A549 (cell line): ENCODE measurements around the gene CCNG2. TPM values are rescaled to one million over a fixed set of nuclear protein-coding genes. Genes with fewer than 3 reads are reported as not detected.

Experiments used
- ATAC-seq, 2 experiments: fragments of 200-7000 bp in 1 of 2; fragments of >200 bp in 1 of 2; cut with Nextera tagmentation in 1 of 2; cut with Tn5 transposase in 1 of 2; 3 replicates each; pipeline versions ENCODE4 v1.8.0 to v1.9.1; 2018 to 2020; ENCODE audit warnings: mild to moderate bottlenecking in 1 of 2, moderate library complexity in 1 of 2
- CTCF ChIA-PET: fragments of 300-600 bp; sonication (Branson Sonifier 250); formaldehyde crosslinking; extraction: SDS; loops from one replicate; lab custom pipeline; 2021; ENCODE audit warnings: antibody characterized with exemption, inconsistent platforms; lab: Yijun Ruan, JAX
- POLR2A ChIA-PET: fragments of 350-600 bp; formaldehyde crosslinking; extraction: SDS; loops from one replicate; lab custom pipeline; 2021; ENCODE audit warnings: antibody characterized with exemption, inconsistent platforms; lab: Yijun Ruan, JAX
- DNase-seq, 2 experiments: peaks; one replicate each; pipeline versions ENCODE4 v3.0.0 to v3.0.0-alpha.2; 2011 to 2016; ENCODE audit warnings: low read depth in 1 of 2, low spot score in 1 of 2
- FAIRE-seq: peaks from 2 replicates; lab custom pipeline; 2011; peaks lifted over from hg19 to GRCh38; lab: Jason Lieb, UNC
- H3K27ac ChIP-seq, 2 experiments: fragments of >200 bp; sonication (Bioruptor Twin); formaldehyde crosslinking; 3 replicates each; pipeline ENCODE4 v1.5.1; 2016 to 2017
- H3K4me1 ChIP-seq: fragments of >200 bp; sonication (Bioruptor Twin); formaldehyde crosslinking; 3 replicates; pipeline ENCODE4 v1.6.1; 2016
- H3K4me2 ChIP-seq: fragments of >200 bp; sonication (Bioruptor Twin); formaldehyde crosslinking; 3 replicates; pipeline ENCODE4 v1.6.1; 2016
- H3K4me3 ChIP-seq: fragments of >200 bp; sonication (Bioruptor Twin); formaldehyde crosslinking; 3 replicates; pipeline ENCODE4 v1.5.1; 2016
- H3K9me3 ChIP-seq: fragments of >200 bp; sonication (Bioruptor Twin); formaldehyde crosslinking; 3 replicates; pipeline ENCODE4 v1.6.1; 2016
- BCL3 ChIP-seq: fragments of >200 bp; sonication (Bioruptor Twin); formaldehyde crosslinking; IDR thresholded peaks from 3 replicates; pipeline ENCODE4 v1.6.1; 2016
- CBX2 ChIP-seq: fragments of 200-600 bp; sonication (generic); IDR thresholded peaks from 2 replicates; pipeline ENCODE4 v1.6.1; 2016; ENCODE audit warnings: low read depth, mild to moderate bottlenecking, borderline replicate concordance
- CEBPB ChIP-seq, 2 experiments: fragments of >200 bp in 1 of 2; sonication (Bioruptor Twin) in 1 of 2; formaldehyde crosslinking in 1 of 2; IDR thresholded peaks; 2 replicates each; pipeline ENCODE4 v1.6.1; 2012 to 2016
- CHD2 ChIP-seq: fragments of 150-350 bp; IDR thresholded peaks from 2 replicates; pipeline ENCODE4 v1.6.1; 2014; ENCODE audit warnings: low read length; ENCODE audit not compliant: partially characterized antibody
- CTCF ChIP-seq: fragments of >200 bp; sonication (Bioruptor Twin); formaldehyde crosslinking; IDR thresholded peaks from 3 replicates; pipeline ENCODE4 v1.5.1; 2016
- EHMT2 ChIP-seq: fragments of 200-600 bp; sonication (generic); IDR thresholded peaks from 2 replicates; pipeline ENCODE4 v1.6.1; 2016; ENCODE audit warnings: antibody characterized with exemption, low read depth, mild to moderate bottlenecking, moderate library complexity
- ESRRA ChIP-seq: fragments of 150-350 bp; IDR thresholded peaks from 2 replicates; pipeline ENCODE4 v1.6.1; 2014; ENCODE audit warnings: mild to moderate bottlenecking, low read length, borderline replicate concordance
- FOSL2 ChIP-seq, 2 experiments: fragments of 450-650 bp in 1 of 2; fragments of >200 bp in 1 of 2; sonication (Bioruptor Twin) in 1 of 2; formaldehyde crosslinking; IDR thresholded peaks; 2 replicates each; pipeline versions ENCODE4 v1.5.0 to v1.6.1; 2016 to 2020; ENCODE audit warnings: mild to moderate bottlenecking in 1 of 2, moderate library complexity in 1 of 2
- GATA3 ChIP-seq: IDR thresholded peaks from 2 replicates; pipeline ENCODE4 v1.6.1; 2012; ENCODE audit warnings: borderline replicate concordance
- HOXB13 ChIP-seq: fragments of 250-450 bp; sonication (Bioruptor Pico); IDR thresholded peaks from 2 replicates; pipeline ENCODE4 v1.5.0; 2020; ENCODE audit warnings: low read depth, mild to moderate bottlenecking, moderate library complexity
- HOXB5 ChIP-seq: fragments of 250-450 bp; sonication (Bioruptor Pico); IDR thresholded peaks from 2 replicates; pipeline ENCODE4 v1.5.0; 2020; ENCODE audit warnings: mild to moderate bottlenecking, moderate library complexity
- JUNB ChIP-seq: fragments of >200 bp; sonication (Bioruptor Twin); formaldehyde crosslinking; IDR thresholded peaks from 2 replicates; pipeline ENCODE4 v1.6.1; 2016
- KDM5A ChIP-seq: fragments of 200-600 bp; sonication (generic); IDR thresholded peaks from 2 replicates; pipeline ENCODE4 v1.6.1; 2016; ENCODE audit warnings: antibody characterized with exemption, mild to moderate bottlenecking
- MYC ChIP-seq: IDR thresholded peaks from 2 replicates; pipeline ENCODE4 v1.6.1; 2012; ENCODE audit warnings: mild to moderate bottlenecking, inconsistent platforms, low read length, improper control_type of control experiment, borderline replicate concordance
- NR3C1 ChIP-seq: fragments of >200 bp; sonication (Bioruptor Twin); formaldehyde crosslinking; IDR thresholded peaks from 3 replicates; pipeline ENCODE4 v1.6.1; 2017
- RAD21 ChIP-seq, 2 experiments: fragments of >200 bp in 1 of 2; sonication (Bioruptor Twin) in 1 of 2; formaldehyde crosslinking in 1 of 2; IDR thresholded peaks in 1 of 2; conservative IDR thresholded peaks in 1 of 2; 2 replicates in 1 of 2; 3 replicates in 1 of 2; pipeline ENCODE4 v1.6.1; 2012 to 2018; ENCODE audit warnings: inconsistent platforms in 1 of 2
- RCOR1 ChIP-seq: fragments of 150-350 bp; IDR thresholded peaks from 2 replicates; pipeline ENCODE4 v1.6.1; 2014; ENCODE audit warnings: antibody characterized with exemption, low read length, low read depth
- RFX5 ChIP-seq: fragments of 450-650 bp; IDR thresholded peaks from 2 replicates; pipeline ENCODE4 v1.7.1; 2014; ENCODE audit warnings: antibody characterized with exemption, mild to moderate bottlenecking, moderate library complexity
- SMC3 ChIP-seq: fragments of >200 bp; sonication (Bioruptor Twin); formaldehyde crosslinking; IDR thresholded peaks from 3 replicates; pipeline ENCODE4 v1.6.1; 2018; ENCODE audit warnings: inconsistent platforms
- TFCP2L1 ChIP-seq: fragments of 250-450 bp; sonication (Bioruptor Pico); IDR thresholded peaks from 2 replicates; pipeline ENCODE4 v1.5.0; 2021; ENCODE audit warnings: mild to moderate bottlenecking
- ZC3H11A ChIP-seq: fragments of 450-650 bp; IDR thresholded peaks from 2 replicates; pipeline ENCODE4 v1.6.1; 2014; ENCODE audit warnings: antibody characterized with exemption, mild to moderate bottlenecking
- ZNF302 ChIP-seq: fragments of 250-450 bp; sonication (Bioruptor Pico); IDR thresholded peaks from 2 replicates; pipeline ENCODE4 v1.9.0; 2021; ENCODE audit warnings: inconsistent platforms, mild to moderate bottlenecking, moderate library complexity
- ZSCAN20 ChIP-seq: fragments of 250-450 bp; sonication (Bioruptor Pico); IDR thresholded peaks from 2 replicates; pipeline ENCODE4 v1.8.0; 2022; ENCODE audit warnings: mild to moderate bottlenecking, moderate library complexity
- WGBS: methylation state at CpG from one replicate; pipeline ENCODE4 v1.1.6; 2017; ENCODE audit errors: missing lambda C conversion rate; 5-methylcytosine and 5-hydroxymethylcytosine counted together
- polyA plus RNA-seq, 4 experiments: library from polyadenylated mRNA; depleted of rRNA in 3 of 4; stranded (reverse); fragments of >200 nt; fragmentation: RNase III in 1 of 4; extraction: RNeasy Plus Mini Kit Qiagen cat#74134 plus additional on column Dnase treatment in 1 of 4; gene quantifications; 2 replicates in 3 of 4; 3 replicates in 1 of 4; pipeline ENCODE4 v1.2.3, GENCODE V29; 2011 to 2017
- TF ChIP-seq, protein P1 (sequence below): IDR thresholded peaks from 2 replicates; pipeline ENCODE4 v1.6.1; 2012; ENCODE audit warnings: low read depth, borderline replicate concordance

The CCNG2 gene
- polyA plus RNA-seq, 2 of the 4 experiments (the other 2 are of a cell fraction): 3.9 to 9.8 TPM

- peak; percentile 66 to 76 for ATAC-seq
- CTCF ChIA-PET: interaction anchor here (0.7 to 1.8 kb wide), 2 partner anchors 51 to 57 kb away, joined by 3 to 6 read pairs; no protein-coding TSS in a partner anchor
These were observed 10.6 kb upstream of the CCNG2 start for GRCh38 chr4:77146186-77147078.

DNA sequence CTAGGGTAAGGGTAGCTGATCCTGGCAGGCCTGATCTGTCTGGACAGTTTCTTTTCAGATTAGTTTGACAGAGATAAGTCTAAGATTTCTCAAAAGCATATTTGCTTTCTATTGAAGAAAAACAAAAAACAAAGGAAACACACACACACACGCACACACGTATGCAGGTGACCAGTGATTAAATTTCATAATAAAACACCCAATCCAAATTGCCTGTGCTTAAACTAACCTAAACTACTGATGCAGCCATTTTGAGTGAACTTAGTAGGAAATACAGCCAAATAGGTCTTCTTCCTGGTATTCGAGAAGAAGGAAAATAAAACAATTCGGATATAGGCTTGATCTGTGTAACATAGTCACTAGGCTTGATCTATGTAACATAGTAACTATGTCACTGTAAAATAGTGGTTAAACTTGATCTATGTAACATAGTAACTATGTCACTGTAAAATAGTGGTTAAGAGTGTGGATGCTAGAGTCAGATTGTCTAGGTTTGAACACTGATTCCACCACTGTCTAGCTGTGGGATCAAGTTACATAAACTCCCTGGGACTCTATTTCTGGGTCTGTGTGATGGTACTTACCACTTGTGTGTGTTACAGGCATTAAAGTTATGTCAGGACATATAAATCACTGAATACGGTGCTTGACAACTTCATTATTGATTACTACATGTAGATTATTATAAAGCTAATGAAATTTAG, 9.8 kb upstream of the CCNG2 start:
- peak overlapping the region; percentile 62 for H3K4me2 ChIP-seq
- WGBS: 90% methylated on average over 5 of the region's 5 CpGs
- no peak overlapping the region for H3K4me3 ChIP-seq
- POLR2A ChIA-PET: interaction anchor here (0.6 kb wide), 1 partner anchor 72 kb away, joined by 3 read pairs; the partner anchor contains the start of gene CCNI
- DNase-seq: no peak
- CTCF ChIA-PET: interaction anchor here (1.8 kb wide), 1 partner anchor 52 kb away, joined by 6 read pairs; no protein-coding TSS in a partner anchor
- H3K4me1 ChIP-seq: peaks cover 19% of the 10 kb centered on the region
- no peak for TF ChIP-seq CHD2
- no peak for TF ChIP-seq MYC
- TF ChIP-seq FOSL2 (IDR thresholded peaks at IDR 0.05): no peak
- TF ChIP-seq FOSL2 (CRISPR knock-in tag; IDR thresholded peaks at IDR 0.05): no peak
- TF ChIP-seq HOXB5 (CRISPR knock-in tag): no peak
- TF ChIP-seq SMC3: no peak
- no peak for TF ChIP-seq NR3C1
- no peak for TF ChIP-seq CTCF
- no peak for TF ChIP-seq JUNB
- no peak for TF ChIP-seq RAD21 (conservative IDR thresholded peaks at IDR 0.05 in 1 of 2, IDR thresholded peaks at IDR 0.05 in 1 of 2)
- TF ChIP-seq RFX5: no peak
- no peak for TF ChIP-seq KDM5A
- TF ChIP-seq CBX2: no peak
- no peak for TF ChIP-seq RCOR1
- no peak for TF ChIP-seq HOXB13 (CRISPR knock-in tag)
- TF ChIP-seq ESRRA: no peak
- ATAC-seq: no peak
- no peak for FAIRE-seq
- H3K9me3 ChIP-seq: no peaks in the 10 kb centered on the region
- 0 out of 6 replicates have a peak overlapping the region, but pooled peaks of 1 of the 2 experiments have one; percentile 22 for H3K27ac ChIP-seq

More at GRCh38 chr4:77146186-77147078, 10.6 kb upstream of the CCNG2 start:
- DNase-seq (peak in 1 of 2 experiments; percentile 15), FAIRE-seq (no peak)
- Histone ChIP-seq H3K4me3 (no peak overlapping the region), H3K4me1 (peaks cover 19% of the 10 kb centered on the region), H3K27ac (peak overlapping the region; percentile 16 to 22; a peak in 1 of 6 replicates), H3K4me2 (peak overlapping the region; percentile 62), H3K9me3 (no peaks in the 10 kb centered on the region)
- POLR2A ChIA-PET: interaction anchor here (0.6 to 0.8 kb wide), 2 partner anchors 9 to 51 kb away, joined by 3 read pairs; no protein-coding TSS in a partner anchor
- 13% methylated on average over 3 of the region's 3 CpGs for WGBS
- TF ChIP-seq GATA3: peak; percentile 89
- no peak for TF ChIP-seq ZNF302
- no peak for TF ChIP-seq TFCP2L1 (CRISPR knock-in tag)
- no peak for TF ChIP-seq CHD2
- no peak for TF ChIP-seq ZSCAN20 (CRISPR knock-in tag)
- TF ChIP-seq FOSL2 (IDR thresholded peaks at IDR 0.05): no peak
- peak; percentile 17; the same call in 1 of the 2 replicates for TF ChIP-seq FOSL2 (CRISPR knock-in tag; IDR thresholded peaks at IDR 0.05)
- no peak for TF ChIP-seq BCL3
- TF ChIP-seq RAD21 (conservative IDR thresholded peaks at IDR 0.05 in 1 of 2, IDR thresholded peaks at IDR 0.05 in 1 of 2): no peak
- peak; percentile 33 to 75; a peak in 2 of 4 replicates for TF ChIP-seq CEBPB (IDR thresholded peaks at IDR 0.05)
- TF ChIP-seq ZC3H11A: no peak
- TF ChIP-seq EHMT2: no peak
- no peak for TF ChIP-seq SMC3
- TF ChIP-seq, protein P1, sequence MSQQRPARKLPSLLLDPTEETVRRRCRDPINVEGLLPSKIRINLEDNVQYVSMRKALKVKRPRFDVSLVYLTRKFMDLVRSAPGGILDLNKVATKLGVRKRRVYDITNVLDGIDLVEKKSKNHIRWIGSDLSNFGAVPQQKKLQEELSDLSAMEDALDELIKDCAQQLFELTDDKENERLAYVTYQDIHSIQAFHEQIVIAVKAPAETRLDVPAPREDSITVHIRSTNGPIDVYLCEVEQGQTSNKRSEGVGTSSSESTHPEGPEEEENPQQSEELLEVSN: no peak
